GM12865 (cell line): Measurements from ENCODE around the gene GPR12.

Experiments used
- DNase-seq: peaks from one replicate; pipeline ENCODE4 v3.0.0; 2010; ENCODE audit warnings: low read depth
- H3K4me3 ChIP-seq: 2 replicates; pipeline ENCODE4 v1.5.1; 2011; ENCODE audit warnings: mild to moderate bottlenecking, low read depth, low read length, control low read depth
- TF ChIP-seq, protein P1 (sequence below): IDR thresholded peaks from 2 replicates; pipeline ENCODE4 v1.5.1; 2011; ENCODE audit warnings: low read length, control low read depth, low read depth, inconsistent platforms; ENCODE audit not compliant: insufficient read depth; ENCODE audit errors: missing control alignments

GPR12 gene

DNA sequence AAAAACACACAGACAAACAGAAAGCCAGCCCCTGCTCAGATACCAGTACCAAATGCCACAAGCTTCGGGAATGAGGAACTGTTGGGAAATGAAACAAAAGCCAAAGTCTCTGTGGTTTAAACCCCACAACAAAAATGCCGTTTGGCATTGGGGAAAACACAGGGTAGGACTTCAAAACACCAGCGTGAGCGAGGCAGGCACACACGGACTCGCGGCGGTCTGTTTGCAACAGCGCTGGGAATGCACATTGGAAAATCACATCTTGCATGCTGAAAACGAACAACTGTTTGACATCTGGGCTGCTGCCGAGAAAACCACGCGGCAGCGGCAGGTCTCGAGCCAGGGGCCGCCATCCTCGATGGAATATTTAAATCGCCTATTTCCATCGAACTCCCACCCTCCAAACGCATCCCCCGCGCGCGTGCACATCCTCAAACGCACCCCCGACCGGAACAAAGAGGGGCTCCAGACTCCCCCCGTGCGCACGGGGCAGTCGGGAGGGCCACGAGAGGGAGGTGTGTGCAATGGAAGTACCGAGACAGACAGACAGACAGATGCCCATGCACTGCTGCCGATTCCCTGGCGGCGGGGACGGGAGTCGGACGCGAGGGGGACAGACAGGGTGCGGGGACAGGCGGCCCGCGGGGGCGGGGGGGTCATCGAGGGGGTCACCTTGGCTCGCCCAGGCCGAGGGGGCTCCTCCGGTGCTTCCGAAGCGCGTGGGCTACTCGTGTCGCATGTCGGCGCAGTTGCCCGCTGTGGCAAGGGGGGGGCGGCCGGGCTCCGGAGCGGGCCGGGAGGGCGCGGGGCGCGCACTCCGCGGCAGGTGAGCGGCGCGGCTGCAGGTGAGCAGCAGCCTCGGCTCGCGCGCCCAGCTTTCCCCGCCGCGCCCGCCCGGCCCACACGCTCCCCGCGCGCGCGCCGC, at the start of gene GPR12:
TSS of gene GPR12 (minus strand) at position 880 of the 925 bp plus-strand sequence. CDS start 959 bp downstream, outside the sequence.
- TF ChIP-seq, protein P1, sequence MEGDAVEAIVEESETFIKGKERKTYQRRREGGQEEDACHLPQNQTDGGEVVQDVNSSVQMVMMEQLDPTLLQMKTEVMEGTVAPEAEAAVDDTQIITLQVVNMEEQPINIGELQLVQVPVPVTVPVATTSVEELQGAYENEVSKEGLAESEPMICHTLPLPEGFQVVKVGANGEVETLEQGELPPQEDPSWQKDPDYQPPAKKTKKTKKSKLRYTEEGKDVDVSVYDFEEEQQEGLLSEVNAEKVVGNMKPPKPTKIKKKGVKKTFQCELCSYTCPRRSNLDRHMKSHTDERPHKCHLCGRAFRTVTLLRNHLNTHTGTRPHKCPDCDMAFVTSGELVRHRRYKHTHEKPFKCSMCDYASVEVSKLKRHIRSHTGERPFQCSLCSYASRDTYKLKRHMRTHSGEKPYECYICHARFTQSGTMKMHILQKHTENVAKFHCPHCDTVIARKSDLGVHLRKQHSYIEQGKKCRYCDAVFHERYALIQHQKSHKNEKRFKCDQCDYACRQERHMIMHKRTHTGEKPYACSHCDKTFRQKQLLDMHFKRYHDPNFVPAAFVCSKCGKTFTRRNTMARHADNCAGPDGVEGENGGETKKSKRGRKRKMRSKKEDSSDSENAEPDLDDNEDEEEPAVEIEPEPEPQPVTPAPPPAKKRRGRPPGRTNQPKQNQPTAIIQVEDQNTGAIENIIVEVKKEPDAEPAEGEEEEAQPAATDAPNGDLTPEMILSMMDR, result no peak
- H3K4me3 ChIP-seq, result no peak within 1 kb of the TSS
- DNase-seq, result no peak

DNA sequence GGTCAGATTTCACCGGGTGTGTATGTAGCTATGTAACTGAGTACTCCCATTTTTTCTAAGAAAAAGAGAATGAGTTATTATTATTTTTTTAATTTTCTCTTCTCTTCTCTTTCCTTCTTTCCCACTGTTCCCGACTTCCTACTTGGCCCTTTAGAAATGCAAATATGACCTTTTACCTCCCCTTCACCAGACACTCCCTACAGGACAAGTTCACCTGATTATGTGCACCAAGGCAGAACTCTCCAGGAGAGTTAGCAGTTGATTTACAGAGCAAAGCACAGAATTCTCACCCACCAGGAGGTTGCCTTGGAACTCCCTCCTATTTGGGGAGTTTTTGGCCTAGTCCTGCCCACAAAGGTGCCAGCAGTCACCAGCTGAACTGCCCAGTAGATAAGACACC, 49.5 kb upstream of the GPR12 start:
- no peak overlapping the region for H3K4me3 ChIP-seq
- no peak for DNase-seq
- TF ChIP-seq, protein P1, result no peak

GRCh38 chr13:26806891-26807290, 46.3 kb upstream of the GPR12 start:
- TF ChIP-seq, protein P1, result no peak
- no peak for DNase-seq
- H3K4me3 ChIP-seq, result no peak overlapping the region

GRCh38 chr13:26787961-26788360, 27.4 kb upstream of the GPR12 start:
- TF ChIP-seq, protein P1, result no peak
- DNase-seq, result no peak
- no peak overlapping the region for H3K4me3 ChIP-seq

DNA sequence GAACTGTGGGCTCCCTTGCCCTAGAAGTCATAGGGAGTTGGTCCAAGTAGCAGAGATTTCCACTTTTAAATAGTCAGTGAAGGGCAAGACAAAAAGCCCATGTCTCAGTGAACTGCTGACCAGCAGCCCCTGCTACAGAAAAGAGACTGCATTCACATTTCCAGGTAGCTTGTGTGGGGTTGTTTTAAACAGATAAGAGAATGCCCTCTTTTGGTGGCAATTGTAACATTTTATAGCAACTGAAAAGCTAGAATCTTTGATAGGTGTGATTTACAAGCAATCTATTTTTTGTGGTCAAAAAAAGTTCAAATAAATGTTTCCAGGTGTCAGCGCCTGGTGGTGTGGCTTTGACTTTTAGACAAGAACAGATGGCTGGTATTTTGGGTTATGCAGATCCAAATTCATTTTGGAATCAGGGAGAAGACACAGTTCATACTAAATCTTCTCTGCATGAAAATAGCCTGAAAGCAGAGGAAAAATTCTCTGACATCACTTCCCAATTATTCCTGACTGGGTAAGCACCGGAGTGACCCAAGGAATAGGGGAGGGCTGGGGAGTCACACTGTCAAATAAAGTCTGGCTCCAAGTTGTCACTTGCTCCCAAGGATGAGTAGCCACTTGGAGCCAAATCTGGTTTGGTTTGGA, 26.2 kb upstream of the GPR12 start:
- no peak overlapping the region for H3K4me3 ChIP-seq
- TF ChIP-seq, protein P1, result no peak

GRCh38 chr13:26785838-26786630, 25.4 kb upstream of the GPR12 start:
- H3K4me3 ChIP-seq, result peak overlapping the region; percentile 14
- peak; percentile 19 for DNase-seq
- TF ChIP-seq, protein P1, result no peak

More for the DNA sequence above, 26.2 kb upstream of the GPR12 start:
- DNase-seq, result no peak
